ENCODE data around the gene KBTBD13. TPM values are rescaled to one million over a fixed set of nuclear protein-coding genes. Genes with fewer than 3 reads are reported as not detected.

The KBTBD13 gene
- total and polyA plus RNA-seq, 12 donors: not detected

- Histone ChIP-seq H3K27ac (peak within 1 kb of the TSS in 3 of 5 donors; percentile 11 to 57 (median 31)), H3K27me3 (no peaks in the 10 kb centered on the region), H3K4me3 (no peak within 1 kb of the TSS), H3K9me3 (replicated peaks in 1 of 3) (no peaks in the 10 kb centered on the region), H3K4me1 (replicated peaks in 1 of 2) (peaks cover 0 to 15% of the 10 kb centered on the region in 2 donors), H3K36me3 (replicated peaks in 1 of 2) (no peaks in the 10 kb centered on the region)
- intact Hi-C loops (cut with DNase I): loop anchor here in 1 of 2 donors (10.0 kb wide), 1 partner anchor 50 kb away; no protein-coding TSS in a partner anchor
- TF ChIP-seq CTCF (IDR thresholded peaks at IDR 0.05) (no peak), POLR2A (IDR thresholded peaks at IDR 0.05) (no peak)
- WGBS, 4 donors: 57 to 68% (median 66%) methylated on average over 5 to 7 of the region's 7 CpGs
- peak in 6 of 7 donors; percentile 50 to 82 (median 72) for DNase-seq
Measured at GRCh38 chr15:65044724-65045481, 31.6 kb upstream of the KBTBD13 start, which contains the start of gene SLC51B. SLC51B (plus strand) TSS chr15:65045387; CDS start chr15:65050005, 4,618 bp downstream.

GRCh38 chr15:65048241-65048640, 28.3 kb upstream of the KBTBD13 start:
- Histone ChIP-seq H3K4me1 (replicated peaks in 1 of 2) (peaks cover 0 to 17% of the 10 kb centered on the region in 2 donors), H3K27me3 (no peaks in the 10 kb centered on the region), H3K27ac (no peak overlapping the region), H3K9me3 (replicated peaks in 1 of 3) (no peaks in the 10 kb centered on the region), H3K36me3 (replicated peaks in 1 of 2) (no peaks in the 10 kb centered on the region), H3K4me3 (no peak overlapping the region)
- no peak for TF ChIP-seq CTCF (IDR thresholded peaks at IDR 0.05)
- TF ChIP-seq POLR2A (IDR thresholded peaks at IDR 0.05): no peak
- 72 to 74% (median 72%) methylated on average over 2 of the region's 2 CpGs for WGBS, 4 donors
- intact Hi-C loops (cut with DNase I): loop anchor here in 1 of 2 donors (10.0 kb wide), 1 partner anchor 47 kb away; no protein-coding TSS in a partner anchor
- no peak for DNase-seq

GRCh38 chr15:65049418-65049840, 27.1 kb upstream of the KBTBD13 start:
- DNase-seq: peak; percentile 87 to 98 (median 94)
- Histone ChIP-seq H3K4me3 (peak overlapping the region in 1 of 4 donors; percentile 34), H3K27ac (no peak overlapping the region), H3K27me3 (no peaks in the 10 kb centered on the region), H3K4me1 (replicated peaks in 1 of 2) (peaks cover 0 to 17% of the 10 kb centered on the region in 2 donors), H3K9me3 (replicated peaks in 1 of 3) (no peaks in the 10 kb centered on the region), H3K36me3 (replicated peaks in 1 of 2) (no peaks in the 10 kb centered on the region)
- intact Hi-C loops (cut with DNase I): loop anchor here in 1 of 2 donors (10.0 kb wide), 1 partner anchor 45 kb away; no protein-coding TSS in a partner anchor
- TF ChIP-seq POLR2A (IDR thresholded peaks at IDR 0.05): no peak
- TF ChIP-seq CTCF (IDR thresholded peaks at IDR 0.05): no peak
- WGBS, 4 donors: 0 to 4% (median 2%) methylated on average over 8 to 19 of the region's 19 CpGs

GRCh38 chr15:65050270-65050669, 26.3 kb upstream of the KBTBD13 start:
- no peak for DNase-seq
- no peak for TF ChIP-seq POLR2A (IDR thresholded peaks at IDR 0.05)
- no peak for TF ChIP-seq CTCF (IDR thresholded peaks at IDR 0.05)
- 53 to 61% (median 59%) methylated on average over 4 of the region's 4 CpGs for WGBS, 4 donors
- H3K4me1 ChIP-seq (replicated peaks in 1 of 2): peaks cover 0 to 9% of the 10 kb centered on the region in 2 donors
- no peaks in the 10 kb centered on the region for H3K9me3 ChIP-seq (replicated peaks in 1 of 3)
- H3K36me3 ChIP-seq (replicated peaks in 1 of 2): no peaks in the 10 kb centered on the region
- no peaks in the 10 kb centered on the region for H3K27me3 ChIP-seq
- H3K27ac ChIP-seq: no peak overlapping the region
- H3K4me3 ChIP-seq: no peak overlapping the region
- intact Hi-C loops (cut with DNase I): loop anchor here in 1 of 2 donors (10.0 kb wide), 1 partner anchor 55 kb away; no protein-coding TSS in a partner anchor
